Activated CD4-positive, alpha-beta T cell treated with anti-CD3 and anti-CD28 coated beads, Interleukin-2, Interleukin-4, amounts not matched to agents 100 ng/mL and 50 ng/mL, durations not matched to agents 16 hours and 8 hours (primary cell): Measurements from ENCODE around the gene CNOT3.

Experiments
- DNase-seq: peaks from one replicate; pipeline ENCODE4 v3.0.0-alpha.2; 2020; ENCODE audit warnings: low spot score

The CNOT3 gene

DNA sequence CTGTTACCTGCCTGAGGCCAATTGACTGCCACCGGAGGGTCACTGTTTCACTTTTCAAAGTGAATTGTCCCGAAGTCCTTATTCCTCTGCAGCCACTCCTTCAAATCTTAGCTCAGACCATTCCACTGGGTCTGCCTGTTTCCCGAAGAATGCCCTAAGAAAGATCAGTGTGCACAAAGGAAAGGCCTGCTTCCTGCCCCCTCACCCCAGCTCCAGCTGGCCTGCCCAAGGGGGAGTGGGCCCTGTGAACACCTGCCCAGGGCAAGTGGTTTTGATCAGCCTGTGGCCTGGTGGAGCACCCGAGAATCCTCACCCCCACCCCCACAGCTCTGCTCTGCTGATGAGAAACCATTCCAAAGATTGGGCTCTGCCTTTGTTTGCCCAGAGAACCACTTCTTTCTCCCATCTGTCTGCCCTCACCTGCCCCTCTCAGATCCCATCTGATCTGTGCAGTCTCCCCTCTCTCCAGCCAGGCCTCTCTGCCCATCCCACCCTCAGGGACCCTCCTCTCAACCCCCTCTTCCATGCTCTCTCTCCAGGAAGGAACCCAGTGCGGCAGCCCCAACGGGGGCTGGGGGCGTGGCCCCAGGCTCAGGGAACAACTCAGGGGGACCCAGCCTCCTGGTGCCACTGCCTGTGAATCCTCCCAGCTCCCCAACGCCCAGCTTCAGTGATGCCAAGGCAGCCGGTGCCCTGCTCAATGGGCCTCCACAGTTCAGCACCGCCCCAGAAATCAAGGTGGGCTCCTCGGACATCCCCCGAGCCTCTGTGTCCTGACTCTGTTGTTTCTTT is 11.7 kb downstream of the CNOT3 start:
- no peak for DNase-seq

- DNase-seq: no peak
Observed at GRCh38 chr19:54151362-54152035, 13.9 kb downstream of the CNOT3 start.

DNA sequence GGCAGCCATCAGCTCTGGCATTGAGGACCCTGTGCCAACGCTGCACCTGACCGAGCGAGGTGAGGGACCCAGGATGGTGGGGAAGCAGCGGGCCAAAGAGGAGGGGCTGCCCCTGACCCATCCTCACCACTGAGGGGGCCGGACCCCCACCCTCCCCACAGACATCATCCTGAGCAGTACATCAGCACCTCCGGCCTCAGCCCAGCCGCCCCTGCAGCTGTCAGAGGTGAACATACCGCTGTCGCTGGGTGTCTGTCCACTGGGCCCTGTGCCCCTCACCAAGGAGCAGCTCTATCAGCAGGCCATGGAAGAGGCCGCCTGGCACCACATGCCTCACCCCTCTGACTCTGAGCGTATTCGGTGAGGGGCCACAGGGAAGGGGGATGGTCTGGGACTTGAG is 14.7 kb downstream of the CNOT3 start:
- DNase-seq: no peak

- no peak for DNase-seq
Observed at GRCh38 chr19:54152878-54153524, 15.4 kb downstream of the CNOT3 start.

DNA sequence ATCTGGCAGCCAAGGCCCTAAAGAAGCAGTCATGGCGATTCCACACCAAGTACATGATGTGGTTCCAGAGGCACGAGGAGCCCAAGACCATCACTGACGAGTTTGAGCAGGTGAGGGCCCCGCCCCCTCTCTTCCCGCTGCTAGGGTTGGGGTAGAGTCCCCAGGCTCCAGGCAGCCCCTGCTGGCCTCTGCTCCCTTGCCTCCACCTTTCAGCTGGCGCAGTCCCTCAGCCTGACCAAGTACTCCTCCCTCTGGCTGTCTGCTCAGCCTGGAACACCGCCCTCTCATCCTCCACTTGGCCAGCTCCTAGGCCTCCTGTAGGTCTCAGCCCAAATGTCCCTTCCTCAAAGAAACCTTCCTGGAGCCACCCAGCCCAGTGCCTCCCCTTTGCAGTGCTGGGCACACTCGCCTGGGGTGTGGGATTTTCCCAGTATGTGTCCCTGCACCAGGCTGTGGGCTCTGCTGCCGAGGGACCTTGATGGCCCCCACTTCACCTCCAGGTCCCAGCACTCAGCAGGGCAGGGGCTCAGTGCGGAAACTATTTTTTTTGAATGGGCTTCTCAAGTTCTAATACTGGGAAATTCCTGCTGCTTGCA is 16.3 kb downstream of the CNOT3 start:
- no peak for DNase-seq

- peak; percentile 35 for DNase-seq
Observed at GRCh38 chr19:54154603-54155345, 17.2 kb downstream of the CNOT3 start.

- DNase-seq: no peak
Observed at GRCh38 chr19:54155694-54156093, 18.1 kb downstream of the CNOT3 start.

DNA sequence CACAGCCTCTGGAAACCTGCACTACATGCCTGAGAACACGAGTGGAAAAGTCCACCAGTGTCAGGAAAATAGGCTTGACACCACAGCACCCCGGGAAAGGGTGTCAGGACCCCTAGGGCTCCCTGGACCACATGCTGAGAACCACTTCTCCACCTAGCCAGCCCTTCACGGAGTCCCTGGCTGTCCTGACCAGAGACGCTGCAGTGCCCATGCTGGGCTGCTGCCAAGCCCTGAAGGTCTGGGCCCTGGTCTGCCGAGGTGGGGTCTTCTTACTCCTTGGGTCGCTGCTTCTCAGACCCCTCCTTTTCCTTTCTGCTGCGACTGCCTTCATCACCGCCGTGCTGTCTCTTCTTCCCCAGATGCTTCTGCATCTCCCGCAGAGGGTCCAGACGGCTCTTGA is 18.9 kb downstream of the CNOT3 start:
- no peak for DNase-seq

DNA sequence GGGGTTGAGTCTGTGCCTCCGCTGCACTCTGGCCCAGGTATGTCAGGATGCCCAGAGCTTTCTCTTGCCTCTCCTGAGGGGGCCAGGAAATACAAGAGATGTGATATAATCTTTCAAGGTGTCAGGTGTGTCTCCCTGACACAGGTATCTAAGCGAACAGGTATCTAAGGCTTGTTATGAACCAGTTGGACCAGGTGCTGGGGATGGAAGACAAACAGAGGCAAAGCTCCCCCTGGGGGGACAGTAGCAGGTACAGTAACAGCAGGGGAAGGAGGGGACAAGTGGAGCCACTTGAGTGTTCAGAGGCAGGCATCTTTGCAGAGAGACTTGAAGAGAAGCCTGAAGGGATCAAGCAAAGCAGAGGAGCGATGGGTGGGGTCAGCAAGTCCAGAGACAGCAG is 19.4 kb downstream of the CNOT3 start:
- DNase-seq: no peak

- peak; percentile 30 for DNase-seq
Observed at GRCh38 chr19:54158812-54159351, 21.3 kb downstream of the CNOT3 start.

GRCh38 chr19:54159352-54160181 is 22.0 kb downstream of the CNOT3 start, which contains the start of gene LENG1:
Gene LENG1 (minus strand): TSS chr19:54159721. CDS start chr19:54159695, 26 bp downstream.
- peak; percentile 100 for DNase-seq

GRCh38 chr19:54160182-54160811 is 22.7 kb downstream of the CNOT3 start:
- no peak for DNase-seq

GRCh38 chr19:54160854-54161253 is 23.3 kb downstream of the CNOT3 start:
- DNase-seq: no peak

DNA sequence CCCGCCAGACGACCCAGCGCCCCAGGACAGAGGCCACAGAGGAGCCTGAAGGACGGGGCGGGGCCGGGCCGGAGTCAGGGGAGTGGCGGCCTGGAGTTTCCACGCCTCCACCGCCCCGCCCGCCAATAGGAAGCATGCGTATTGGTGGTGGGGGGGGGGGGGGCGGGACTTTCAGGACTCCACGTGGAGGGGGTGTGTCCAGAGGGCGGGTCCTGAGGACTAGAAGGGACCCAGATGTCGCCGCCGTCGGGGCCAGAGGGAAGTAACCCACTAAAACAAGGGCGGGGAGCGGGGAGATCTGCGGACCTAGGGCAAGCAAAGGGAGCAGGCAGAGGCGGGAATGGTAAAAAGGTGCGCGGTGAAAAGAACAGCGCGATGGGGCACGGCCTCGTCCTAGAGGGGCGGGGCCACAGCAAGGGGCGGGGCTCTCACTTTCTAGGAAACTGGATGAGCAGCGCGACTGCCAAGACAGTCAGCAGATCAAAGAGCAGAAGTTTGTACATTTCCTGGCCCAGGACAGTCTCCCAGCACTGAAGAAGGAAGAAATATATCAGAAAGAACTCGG is 24.8 kb downstream of the CNOT3 start:
- DNase-seq: peak; percentile 76

DNA sequence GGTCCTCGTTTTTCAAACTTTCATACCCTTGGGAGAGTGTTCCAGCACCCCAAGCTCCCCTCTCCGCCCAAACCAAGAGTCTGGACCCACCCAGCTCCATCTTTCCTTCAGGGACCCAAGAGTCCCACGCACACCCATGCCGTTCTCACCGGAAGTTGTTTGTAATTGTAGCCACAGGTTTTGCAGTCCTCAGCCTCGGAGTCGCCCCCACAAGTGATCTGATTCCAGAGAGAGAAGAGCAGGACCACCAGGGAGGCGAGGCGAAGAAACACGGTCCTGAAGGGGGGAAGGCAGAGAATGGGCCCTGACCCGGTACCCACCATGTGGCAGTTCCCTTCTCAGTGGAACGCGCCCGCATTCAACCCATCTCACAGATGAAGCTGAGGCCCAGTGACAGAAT is 25.3 kb downstream of the CNOT3 start:
- DNase-seq: no peak

DNA sequence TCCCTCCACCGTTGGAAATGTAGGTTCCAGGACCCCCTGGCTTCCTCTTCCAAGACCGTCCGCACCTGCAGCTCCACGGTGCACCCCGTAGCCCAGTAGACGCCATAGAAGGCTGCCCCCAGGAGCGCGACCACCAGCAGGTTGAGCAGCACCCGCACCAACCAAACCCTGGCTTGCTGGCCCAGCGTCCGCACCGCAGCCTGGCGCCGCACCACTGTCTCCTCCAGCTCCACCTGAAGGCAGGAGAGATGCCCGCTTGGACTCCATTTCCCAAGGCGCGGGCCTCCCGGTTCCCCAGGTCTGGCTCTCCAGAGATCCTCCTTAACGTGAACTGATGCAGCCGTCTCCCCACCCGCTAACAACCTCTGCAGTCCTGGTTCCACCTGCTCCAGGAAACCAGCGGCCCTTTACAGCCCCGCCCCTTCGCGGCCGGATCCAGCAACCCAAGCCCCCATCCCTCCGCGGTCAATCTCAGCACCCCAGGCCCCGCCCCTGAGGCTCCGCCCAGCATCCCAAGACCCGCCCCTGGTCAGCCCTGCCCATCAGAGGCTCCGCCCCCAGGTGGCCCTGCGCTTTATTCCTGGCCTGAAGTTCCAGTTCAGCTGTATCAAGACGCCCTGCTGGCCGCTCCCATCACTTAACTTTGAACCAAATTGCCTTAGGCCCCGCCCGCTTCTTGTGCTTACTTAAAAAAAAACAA is 27.0 kb downstream of the CNOT3 start:
- DNase-seq: peak; percentile 79

DNA sequence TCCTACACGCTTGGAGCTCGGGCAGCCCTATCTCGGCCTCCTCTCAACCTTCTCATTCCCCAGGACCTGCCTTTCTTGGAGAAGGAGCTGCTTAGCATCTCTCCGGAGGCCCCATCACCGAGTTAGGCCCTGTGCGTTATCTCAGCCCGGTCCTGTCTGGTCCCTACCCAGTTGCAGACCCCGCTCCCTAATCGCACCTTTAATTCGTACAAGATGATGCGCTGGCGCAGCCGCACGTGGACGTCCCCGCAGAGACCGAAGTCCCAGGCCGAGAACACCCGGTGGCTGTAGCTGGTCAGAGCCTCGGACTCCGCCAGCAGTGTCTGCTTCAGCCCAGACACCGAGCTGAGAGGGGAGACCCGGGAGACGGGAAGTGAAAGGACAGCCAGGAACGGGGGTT is 27.7 kb downstream of the CNOT3 start:
- no peak for DNase-seq

DNA sequence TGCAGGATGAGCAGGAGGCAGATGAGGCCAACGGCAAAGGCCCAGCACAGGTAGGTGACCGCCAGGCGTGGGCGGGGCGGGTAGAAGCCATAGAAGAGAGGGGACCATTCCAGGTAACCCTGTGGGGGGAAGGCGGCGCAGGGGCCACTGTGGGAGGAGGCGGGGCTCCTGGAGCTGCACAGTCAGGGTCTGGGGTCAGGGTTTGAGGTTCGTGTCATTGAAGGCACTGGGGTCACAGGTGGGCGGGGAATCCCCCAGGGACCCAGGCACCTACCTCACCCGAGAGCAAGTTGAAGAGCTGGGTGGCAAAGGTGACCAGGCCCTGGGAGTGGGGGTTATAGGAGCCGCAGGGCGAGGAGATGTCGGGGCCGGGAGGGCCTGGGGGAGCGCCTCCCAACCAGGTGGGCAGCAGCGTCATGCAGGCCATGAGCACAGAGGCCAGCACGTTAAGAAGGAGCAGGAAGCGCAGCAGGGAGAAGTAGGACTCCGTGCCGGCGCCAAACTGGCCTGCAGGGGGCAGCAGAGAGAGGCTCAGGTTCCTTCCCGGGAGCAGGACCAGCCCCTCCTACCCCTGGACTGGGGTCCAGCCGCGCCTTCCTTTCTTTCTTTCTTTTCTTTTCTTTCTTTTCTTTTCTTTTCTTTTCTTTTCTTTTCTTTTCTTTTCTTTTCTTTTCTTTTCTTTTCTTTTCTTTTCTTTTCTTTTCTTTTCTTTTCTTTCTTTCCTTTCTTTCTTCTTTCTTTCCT is 30.8 kb downstream of the CNOT3 start:
- peak; percentile 88 for DNase-seq
